Measurements from ENCODE around the gene LSMEM2. TPM values are rescaled to one million over a fixed set of nuclear protein-coding genes. Genes with fewer than 3 reads are reported as not detected.
A peak's percentile ranks its signal among the peaks of the same experiment; 100 is the strongest.
"Not testable (repeated sequence)": the region's sequence is repeated elsewhere in the genome, so short reads cannot be mapped to it uniquely, and the experiment has no call there.

Gene LSMEM2
- total and polyA plus RNA-seq, 7 experiments from 2014 or later, result 0.15 TPM; not detected in 6

- peaks cover 0 to 2% (median 0%) of the 10 kb centered on the region in 11 donors for H3K9me3 Mint-ChIP-seq
- H3K27me3 Mint-ChIP-seq, result peaks cover 21 to 54% (median 26%) of the 10 kb centered on the region in 5 donors
- ATAC-seq (no peak), DNase-seq (no peak)
- intact Hi-C loops (cut with micrococcal nuclease), result no loop called here
- H3K4me1 Mint-ChIP-seq, result peaks cover 21 to 31% (median 26%) of the 10 kb centered on the region in 7 donors
- Histone ChIP-seq H3K27ac (ENCODE audit: low read depth, low read length) (no peak overlapping the region), H3K27me3 (ENCODE audit: control insufficient read depth in 2 of 2, insufficient read depth in 2 of 2, low read length in 2 of 2) (peaks cover 10 to 20% of the 10 kb centered on the region in 2 donors), H3K4me1 (ENCODE audit: control insufficient read depth in 2 of 2, insufficient read depth in 2 of 2, low read length in 2 of 2) (peaks cover 10 to 22% of the 10 kb centered on the region in 2 donors), H3K36me3 (ENCODE audit: control insufficient read depth in 2 of 3, insufficient read depth in 3 of 3, low read length in 3 of 3) (no peaks in the 10 kb centered on the region), H3K9me3 (ENCODE audit: control insufficient read depth in 2 of 3, low read length in 3 of 3) (no peaks in the 10 kb centered on the region), H3K4me3 (ENCODE audit: low read length) (no peak overlapping the region)
- peak overlapping the region in 1 of 9 donors; percentile 37 for H3K27ac Mint-ChIP-seq
- ChIA-PET POLR2A (no interaction called here), CTCF (interaction anchor here (0.6 to 5.1 kb wide), 7 partner anchors 17 to 151 kb away, joined by 3 to 47 read pairs (median 5); partner anchors contain the start of gene GNAT1)
- H3K36me3 Mint-ChIP-seq, result no peaks in the 10 kb centered on the region
- H3K4me3 Mint-ChIP-seq, result peak overlapping the region in 2 of 10 donors; percentile 6 to 45
These were observed 7.5 kb upstream of the LSMEM2 start for GRCh38 chr3:50271314-50271936.

GRCh38 chr3:50272538-50272910, 6.4 kb upstream of the LSMEM2 start:
- Mint-ChIP-seq H3K27me3 (peaks cover 21 to 50% (median 29%) of the 10 kb centered on the region in 5 donors), H3K4me1 (peaks cover 21 to 31% (median 26%) of the 10 kb centered on the region in 7 donors), H3K27ac (peak overlapping the region in 1 of 9 donors; percentile 82), H3K4me3 (peak overlapping the region in 5 of 10 donors; percentile 69 to 88 (median 76))
- DNase-seq; H3K4me3 ChIP-seq (ENCODE audit: low read length); H3K36me3 ChIP-seq (ENCODE audit: control insufficient read depth in 2 of 3, insufficient read depth in 3 of 3, low read length in 3 of 3); H3K36me3 Mint-ChIP-seq; ATAC-seq; H3K27ac ChIP-seq (ENCODE audit: low read depth, low read length); H3K9me3 Mint-ChIP-seq; H3K9me3 ChIP-seq (ENCODE audit: control insufficient read depth in 2 of 3, low read length in 3 of 3): not testable (repeated sequence)
- peaks cover 15 to 23% of the 10 kb centered on the region in 2 donors for H3K27me3 ChIP-seq (ENCODE audit: control insufficient read depth in 2 of 2, insufficient read depth in 2 of 2, low read length in 2 of 2)
- POLR2A ChIA-PET, result interaction anchor here (1.1 kb wide), 1 partner anchor 78 kb away, joined by 3 read pairs; no protein-coding TSS in a partner anchor
- intact Hi-C loops (cut with micrococcal nuclease), result loop anchor here in 1 of 2 donors (2.0 kb wide), 1 partner anchor 36 kb away; the partner anchor contains the start of gene GNAI2
- H3K4me1 ChIP-seq (ENCODE audit: control insufficient read depth in 2 of 2, insufficient read depth in 2 of 2, low read length in 2 of 2), result peaks cover 10 to 22% of the 10 kb centered on the region in 2 donors
- CTCF ChIA-PET, result interaction anchor here (0.8 to 5.1 kb wide), 7 partner anchors 26 to 152 kb away, joined by 3 to 47 read pairs (median 4); partner anchors contain the start of gene GNAT1

- Histone ChIP-seq H3K27ac (ENCODE audit: low read depth, low read length) (no peak overlapping the region), H3K4me3 (ENCODE audit: low read length) (peak overlapping the region; percentile 48), H3K27me3 (ENCODE audit: control insufficient read depth in 2 of 2, insufficient read depth in 2 of 2, low read length in 2 of 2) (peaks cover 15 to 23% of the 10 kb centered on the region in 2 donors), H3K9me3 (ENCODE audit: control insufficient read depth in 2 of 3, low read length in 3 of 3) (no peaks in the 10 kb centered on the region), H3K4me1 (ENCODE audit: control insufficient read depth in 2 of 2, insufficient read depth in 2 of 2, low read length in 2 of 2) (peaks cover 10 to 22% of the 10 kb centered on the region in 2 donors), H3K36me3 (ENCODE audit: control insufficient read depth in 2 of 3, insufficient read depth in 3 of 3, low read length in 3 of 3) (no peaks in the 10 kb centered on the region)
- ATAC-seq (peak; percentile 92), DNase-seq (peak; percentile 65 to 95 (median 80))
- Mint-ChIP-seq H3K27ac (peak overlapping the region in 5 of 9 donors; percentile 20 to 82 (median 72)), H3K36me3 (no peaks in the 10 kb centered on the region), H3K4me1 (peaks cover 21 to 31% (median 26%) of the 10 kb centered on the region in 7 donors), H3K4me3 (peak overlapping the region; percentile 59 to 88 (median 76)), H3K27me3 (peaks cover 21 to 50% (median 29%) of the 10 kb centered on the region in 5 donors), H3K9me3 (peaks cover 0 to 2% (median 0%) of the 10 kb centered on the region in 11 donors)
- CTCF ChIA-PET, result interaction anchor here (0.8 to 5.1 kb wide), 6 partner anchors 26 to 80 kb away, joined by 3 to 47 read pairs (median 11); partner anchors contain the start of gene GNAT1
- POLR2A ChIA-PET, result interaction anchor here (1.1 kb wide), 1 partner anchor 79 kb away, joined by 3 read pairs; no protein-coding TSS in a partner anchor
- intact Hi-C loops (cut with micrococcal nuclease), result loop anchor here (1.0 to 2.0 kb wide), 9 partner anchors 13 to 152 kb away; partner anchors contain the start of genes GNAI2 (in 1 of the 2), HYAL3 (in 1 of the 2), IFRD2 (in 1 of the 2) and NAA80 (in 1 of the 2)
These were observed 5.8 kb upstream of the LSMEM2 start for GRCh38 chr3:50272911-50273688.

- CTCF ChIA-PET, result interaction anchor here (2.2 to 5.1 kb wide), 2 partner anchors 27 to 80 kb away, joined by 12 to 47 read pairs; partner anchors contain the start of gene GNAT1
- POLR2A ChIA-PET, result interaction anchor here (1.1 kb wide), 1 partner anchor 79 kb away, joined by 3 read pairs; no protein-coding TSS in a partner anchor
- peaks cover 15 to 23% of the 10 kb centered on the region in 2 donors for H3K27me3 ChIP-seq (ENCODE audit: control insufficient read depth in 2 of 2, insufficient read depth in 2 of 2, low read length in 2 of 2)
These were observed 5.2 kb upstream of the LSMEM2 start for GRCh38 chr3:50273689-50274065.

GRCh38 chr3:50274371-50275104, 4.3 kb upstream of the LSMEM2 start:
- POLR2A ChIA-PET, result no interaction called here
- peak; percentile 47 to 79 (median 67) for DNase-seq

More at GRCh38 chr3:50273689-50274065, 5.2 kb upstream of the LSMEM2 start:
- no peaks in the 10 kb centered on the region for H3K9me3 ChIP-seq (ENCODE audit: control insufficient read depth in 2 of 3, low read length in 3 of 3)
- no peaks in the 10 kb centered on the region for H3K36me3 Mint-ChIP-seq
- H3K4me3 Mint-ChIP-seq, result peak overlapping the region in 3 of 10 donors; percentile 78 to 88 (median 80)
- ATAC-seq (no peak), DNase-seq (no peak)
- intact Hi-C loops (cut with micrococcal nuclease), result loop anchor here (1.0 to 2.0 kb wide), 10 partner anchors 13 to 152 kb away; partner anchors contain the start of genes GNAI2 (in 1 of the 2), HYAL3 (in 1 of the 2), IFRD2 (in 1 of the 2) and NAA80 (in 1 of the 2)
- H3K4me1 ChIP-seq (ENCODE audit: control insufficient read depth in 2 of 2, insufficient read depth in 2 of 2, low read length in 2 of 2), result peaks cover 10 to 22% of the 10 kb centered on the region in 2 donors
- H3K9me3 Mint-ChIP-seq, result peaks cover 0 to 2% (median 0%) of the 10 kb centered on the region in 11 donors
- peaks cover 21 to 50% (median 29%) of the 10 kb centered on the region in 5 donors for H3K27me3 Mint-ChIP-seq
- H3K27ac Mint-ChIP-seq, result no peak overlapping the region
- no peak overlapping the region for H3K4me3 ChIP-seq (ENCODE audit: low read length)
- no peaks in the 10 kb centered on the region for H3K36me3 ChIP-seq (ENCODE audit: control insufficient read depth in 2 of 3, insufficient read depth in 3 of 3, low read length in 3 of 3)
- H3K27ac ChIP-seq (ENCODE audit: low read depth, low read length), result no peak overlapping the region
- H3K4me1 Mint-ChIP-seq, result peaks cover 20 to 31% (median 26%) of the 10 kb centered on the region in 7 donors

More at GRCh38 chr3:50274371-50275104, 4.3 kb upstream of the LSMEM2 start:
- H3K9me3 Mint-ChIP-seq, result peaks cover 0 to 2% (median 0%) of the 10 kb centered on the region in 11 donors
- peak; percentile 49 for ATAC-seq
- H3K27ac Mint-ChIP-seq, result peak overlapping the region in 8 of 9 donors; percentile 6 to 79 (median 34)
- peaks cover 20 to 31% (median 26%) of the 10 kb centered on the region in 7 donors for H3K4me1 Mint-ChIP-seq
- peaks cover 10 to 22% of the 10 kb centered on the region in 2 donors for H3K4me1 ChIP-seq (ENCODE audit: control insufficient read depth in 2 of 2, insufficient read depth in 2 of 2, low read length in 2 of 2)
- no peak overlapping the region for H3K4me3 ChIP-seq (ENCODE audit: low read length)
- H3K36me3 Mint-ChIP-seq, result no peaks in the 10 kb centered on the region
- no peaks in the 10 kb centered on the region for H3K36me3 ChIP-seq (ENCODE audit: control insufficient read depth in 2 of 3, insufficient read depth in 3 of 3, low read length in 3 of 3)
- H3K4me3 Mint-ChIP-seq, result peak overlapping the region; percentile 30 to 80 (median 68)
- no peaks in the 10 kb centered on the region for H3K9me3 ChIP-seq (ENCODE audit: control insufficient read depth in 2 of 3, low read length in 3 of 3)
- intact Hi-C loops (cut with micrococcal nuclease), result loop anchor here (1.0 kb wide), 1 partner anchor 50 kb away; no protein-coding TSS in a partner anchor
- CTCF ChIA-PET, result interaction anchor here (0.6 to 5.1 kb wide), 4 partner anchors 28 to 1564 kb away, joined by 3 to 47 read pairs (median 8); partner anchors contain the start of gene GNAT1
- H3K27me3 Mint-ChIP-seq, result peaks cover 21 to 49% (median 29%) of the 10 kb centered on the region in 5 donors
- H3K27me3 ChIP-seq (ENCODE audit: control insufficient read depth in 2 of 2, insufficient read depth in 2 of 2, low read length in 2 of 2), result peaks cover 15 to 23% of the 10 kb centered on the region in 2 donors
- no peak overlapping the region for H3K27ac ChIP-seq (ENCODE audit: low read depth, low read length)
